GM12878 (cell line): ENCODE results near the gene COA3.

ENCODE experiments used
- BRCA1 ChIP-seq: IDR thresholded peaks from 2 replicates; pipeline ENCODE4 v1.6.1; 2011; ENCODE audit warnings: low read depth, low read length, improper control_type of control experiment
- CREB1 ChIP-seq: IDR thresholded peaks from 2 replicates; pipeline ENCODE4 v1.6.1; 2012; ENCODE audit warnings: low read depth, mild to moderate bottlenecking, inconsistent platforms
- EZH2 ChIP-seq: IDR thresholded peaks from 2 replicates; pipeline ENCODE4 v1.6.1; 2012; ENCODE audit warnings: low read depth, mild to moderate bottlenecking, control low read depth, inconsistent platforms, low read length, borderline replicate concordance; ENCODE audit not compliant: control insufficient read depth
- NFYB ChIP-seq: IDR thresholded peaks from 2 replicates; pipeline ENCODE4 v1.6.1; 2011; ENCODE audit warnings: low read depth, mild to moderate bottlenecking, low read length, improper control_type of control experiment, moderate library complexity; ENCODE audit not compliant: insufficient read depth
- POLR2A ChIP-seq: IDR thresholded peaks from 2 replicates; pipeline ENCODE4 v1.6.1; 2011; ENCODE audit warnings: low read depth, mild to moderate bottlenecking, low read length
- POLR2AphosphoS5 ChIP-seq: IDR thresholded peaks from 2 replicates; pipeline ENCODE4 v1.6.1; 2011; ENCODE audit warnings: mild to moderate bottlenecking, low read length, inconsistent platforms
- RFX5 ChIP-seq: IDR thresholded peaks from 2 replicates; pipeline ENCODE4 v1.6.1; 2011; ENCODE audit warnings: low read depth, low read length, improper control_type of control experiment
- SP1 ChIP-seq: IDR thresholded peaks from one replicate; pipeline ENCODE4 v1.6.1; 2011; ENCODE audit warnings: low read depth, low read length
- TAF1 ChIP-seq: IDR thresholded peaks from 2 replicates; pipeline ENCODE4 v1.6.1; 2011; ENCODE audit warnings: mild to moderate bottlenecking, low read depth, low read length, borderline replicate concordance
- TF ChIP-seq, protein P1 (sequence below), 3 experiments: IDR thresholded peaks in 2 of 3; conservative IDR thresholded peaks in 1 of 3; 2 replicates each; pipeline ENCODE4 v1.5.1; 2011; ENCODE audit warnings: low read depth in 3 of 3, low read length in 3 of 3, mild to moderate bottlenecking in 3 of 3, control low read depth in 2 of 3, moderate library complexity in 2 of 3, inconsistent platforms in 1 of 3, mixed read lengths in 1 of 3; ENCODE audit not compliant: control insufficient read depth in 2 of 3, insufficient read depth in 1 of 3; ENCODE audit errors: extremely low read depth in 1 of 3
- TF ChIP-seq, protein P2 (sequence below): IDR thresholded peaks from 2 replicates; pipeline ENCODE4 v1.6.1; 2011; ENCODE audit warnings: borderline replicate concordance, low read depth, mild to moderate bottlenecking, moderate library complexity, low read length; ENCODE audit not compliant: insufficient read depth, poor library complexity, severe bottlenecking

DNA sequence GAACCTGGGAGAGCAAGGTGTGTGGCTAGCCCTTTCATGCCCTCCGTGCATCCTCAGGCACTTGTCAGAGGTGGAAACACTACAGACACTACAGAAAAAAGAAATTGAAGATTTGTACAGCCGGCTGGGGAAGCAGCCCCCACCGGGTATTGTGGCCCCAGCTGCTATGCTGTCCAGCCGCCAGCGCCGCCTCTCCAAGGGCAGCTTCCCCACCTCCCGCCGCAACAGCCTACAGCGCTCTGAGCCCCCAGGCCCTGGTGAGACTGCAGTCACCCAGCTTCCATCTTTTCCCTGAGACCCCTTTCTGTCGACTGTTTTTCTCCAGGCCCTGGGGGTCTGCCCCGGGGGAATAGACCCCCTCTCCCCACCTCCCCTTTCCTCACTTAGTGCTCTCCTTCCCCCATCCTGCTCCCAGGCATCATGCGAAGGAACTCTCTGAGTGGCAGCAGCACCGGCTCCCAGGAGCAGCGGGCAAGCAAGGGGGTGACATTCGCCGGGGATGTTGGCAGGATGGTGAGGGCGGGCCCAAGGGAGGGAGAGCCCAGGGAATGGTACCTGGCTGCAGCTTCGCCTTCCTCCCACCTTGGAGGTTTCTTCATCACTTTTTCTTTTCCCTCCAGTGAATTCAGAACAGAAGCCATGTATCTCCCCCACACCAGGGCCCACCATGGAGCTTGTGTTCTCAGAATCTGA, 2.3 kb downstream of the COA3 start:
- TF ChIP-seq, protein P1, sequence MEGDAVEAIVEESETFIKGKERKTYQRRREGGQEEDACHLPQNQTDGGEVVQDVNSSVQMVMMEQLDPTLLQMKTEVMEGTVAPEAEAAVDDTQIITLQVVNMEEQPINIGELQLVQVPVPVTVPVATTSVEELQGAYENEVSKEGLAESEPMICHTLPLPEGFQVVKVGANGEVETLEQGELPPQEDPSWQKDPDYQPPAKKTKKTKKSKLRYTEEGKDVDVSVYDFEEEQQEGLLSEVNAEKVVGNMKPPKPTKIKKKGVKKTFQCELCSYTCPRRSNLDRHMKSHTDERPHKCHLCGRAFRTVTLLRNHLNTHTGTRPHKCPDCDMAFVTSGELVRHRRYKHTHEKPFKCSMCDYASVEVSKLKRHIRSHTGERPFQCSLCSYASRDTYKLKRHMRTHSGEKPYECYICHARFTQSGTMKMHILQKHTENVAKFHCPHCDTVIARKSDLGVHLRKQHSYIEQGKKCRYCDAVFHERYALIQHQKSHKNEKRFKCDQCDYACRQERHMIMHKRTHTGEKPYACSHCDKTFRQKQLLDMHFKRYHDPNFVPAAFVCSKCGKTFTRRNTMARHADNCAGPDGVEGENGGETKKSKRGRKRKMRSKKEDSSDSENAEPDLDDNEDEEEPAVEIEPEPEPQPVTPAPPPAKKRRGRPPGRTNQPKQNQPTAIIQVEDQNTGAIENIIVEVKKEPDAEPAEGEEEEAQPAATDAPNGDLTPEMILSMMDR (IDR thresholded peaks at IDR 0.05 in 2 of 3, conservative IDR thresholded peaks at IDR 0.05 in 1 of 3; ENCODE audit: control insufficient read depth in 2 of 3, extremely low read depth in 1 of 3, insufficient read depth in 1 of 3, low read depth in 3 of 3, low read length in 3 of 3), result no peak
- TF ChIP-seq EZH2 (no peak), SP1 (no peak), NFYB (no peak), RFX5 (no peak), BRCA1 (no peak), CREB1 (no peak), POLR2A (no peak), TAF1 (no peak), POLR2AphosphoS5 (no peak)
- TF ChIP-seq, protein P2, sequence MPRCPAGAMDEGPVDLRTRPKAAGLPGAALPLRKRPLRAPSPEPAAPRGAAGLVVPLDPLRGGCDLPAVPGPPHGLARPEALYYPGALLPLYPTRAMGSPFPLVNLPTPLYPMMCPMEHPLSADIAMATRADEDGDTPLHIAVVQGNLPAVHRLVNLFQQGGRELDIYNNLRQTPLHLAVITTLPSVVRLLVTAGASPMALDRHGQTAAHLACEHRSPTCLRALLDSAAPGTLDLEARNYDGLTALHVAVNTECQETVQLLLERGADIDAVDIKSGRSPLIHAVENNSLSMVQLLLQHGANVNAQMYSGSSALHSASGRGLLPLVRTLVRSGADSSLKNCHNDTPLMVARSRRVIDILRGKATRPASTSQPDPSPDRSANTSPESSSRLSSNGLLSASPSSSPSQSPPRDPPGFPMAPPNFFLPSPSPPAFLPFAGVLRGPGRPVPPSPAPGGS, result no peak
